PFSK-1 (cell line): ENCODE measurements around the gene NR3C1.

Experiments
- POLR2AphosphoS5 ChIP-seq: IDR thresholded peaks from 2 replicates; pipeline ENCODE4 v1.6.1; 2012; ENCODE audit warnings: low read depth, mild to moderate bottlenecking, control low read depth, low read length, moderate library complexity
- TF ChIP-seq, protein P1 (sequence below), 2 experiments: IDR thresholded peaks; 2 replicates each; pipeline versions ENCODE4 v1.6.1 to v1.8.0; 2011 to 2012; ENCODE audit warnings: low read depth in 2 of 2, low read length in 2 of 2, control low read depth in 1 of 2, inconsistent platforms in 1 of 2, mild to moderate bottlenecking in 1 of 2, moderate library complexity in 1 of 2; ENCODE audit not compliant: insufficient read depth in 1 of 2

DNA sequence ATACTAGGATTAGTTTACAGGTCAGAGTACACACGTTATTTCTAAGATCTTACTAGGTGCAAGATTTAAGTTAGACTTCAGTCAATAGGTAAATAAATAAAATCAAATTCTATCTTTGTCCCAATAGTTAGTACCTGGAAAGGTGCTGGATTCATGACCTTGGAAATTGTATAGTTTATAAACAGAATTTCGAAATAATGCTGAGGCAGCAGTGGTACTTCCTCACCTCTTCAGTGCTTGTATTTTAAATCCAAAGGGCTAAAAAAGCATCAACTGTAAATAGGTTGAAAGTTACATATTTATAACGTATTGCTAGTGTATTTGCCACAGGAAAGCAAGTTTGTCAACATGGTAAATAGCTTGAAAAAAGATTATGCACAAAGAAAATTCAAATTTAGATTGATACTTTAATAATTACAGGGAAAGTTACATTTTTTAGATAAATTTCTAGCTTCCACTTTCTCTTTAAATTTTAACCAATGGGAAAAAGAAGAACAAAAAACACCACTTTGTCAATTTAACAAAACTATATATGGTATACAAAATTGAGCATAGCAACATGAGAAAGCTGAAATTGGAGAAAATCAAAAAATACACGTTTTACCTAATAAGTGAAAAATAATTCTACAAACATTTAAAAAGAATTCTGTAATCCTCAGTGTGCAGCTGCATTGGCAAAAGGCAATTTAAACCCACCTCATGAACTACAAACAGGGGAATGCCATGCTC, 46.5 kb downstream of the NR3C1 start:
- TF ChIP-seq POLR2AphosphoS5 = no peak
- TF ChIP-seq, protein P1, sequence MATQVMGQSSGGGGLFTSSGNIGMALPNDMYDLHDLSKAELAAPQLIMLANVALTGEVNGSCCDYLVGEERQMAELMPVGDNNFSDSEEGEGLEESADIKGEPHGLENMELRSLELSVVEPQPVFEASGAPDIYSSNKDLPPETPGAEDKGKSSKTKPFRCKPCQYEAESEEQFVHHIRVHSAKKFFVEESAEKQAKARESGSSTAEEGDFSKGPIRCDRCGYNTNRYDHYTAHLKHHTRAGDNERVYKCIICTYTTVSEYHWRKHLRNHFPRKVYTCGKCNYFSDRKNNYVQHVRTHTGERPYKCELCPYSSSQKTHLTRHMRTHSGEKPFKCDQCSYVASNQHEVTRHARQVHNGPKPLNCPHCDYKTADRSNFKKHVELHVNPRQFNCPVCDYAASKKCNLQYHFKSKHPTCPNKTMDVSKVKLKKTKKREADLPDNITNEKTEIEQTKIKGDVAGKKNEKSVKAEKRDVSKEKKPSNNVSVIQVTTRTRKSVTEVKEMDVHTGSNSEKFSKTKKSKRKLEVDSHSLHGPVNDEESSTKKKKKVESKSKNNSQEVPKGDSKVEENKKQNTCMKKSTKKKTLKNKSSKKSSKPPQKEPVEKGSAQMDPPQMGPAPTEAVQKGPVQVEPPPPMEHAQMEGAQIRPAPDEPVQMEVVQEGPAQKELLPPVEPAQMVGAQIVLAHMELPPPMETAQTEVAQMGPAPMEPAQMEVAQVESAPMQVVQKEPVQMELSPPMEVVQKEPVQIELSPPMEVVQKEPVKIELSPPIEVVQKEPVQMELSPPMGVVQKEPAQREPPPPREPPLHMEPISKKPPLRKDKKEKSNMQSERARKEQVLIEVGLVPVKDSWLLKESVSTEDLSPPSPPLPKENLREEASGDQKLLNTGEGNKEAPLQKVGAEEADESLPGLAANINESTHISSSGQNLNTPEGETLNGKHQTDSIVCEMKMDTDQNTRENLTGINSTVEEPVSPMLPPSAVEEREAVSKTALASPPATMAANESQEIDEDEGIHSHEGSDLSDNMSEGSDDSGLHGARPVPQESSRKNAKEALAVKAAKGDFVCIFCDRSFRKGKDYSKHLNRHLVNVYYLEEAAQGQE (IDR thresholded peaks at IDR 0.05; ENCODE audit: insufficient read depth in 1 of 2, low read depth in 2 of 2, low read length in 2 of 2) = no peak
